ENCODE results near the gene R3HDM4. TPM values are rescaled to one million over a fixed set of nuclear protein-coding genes. Genes with fewer than 3 reads are reported as not detected.

The R3HDM4 gene
- total and polyA plus RNA-seq, 2 donors from 2014 or later: 47.4 to 71.4 TPM

DNA sequence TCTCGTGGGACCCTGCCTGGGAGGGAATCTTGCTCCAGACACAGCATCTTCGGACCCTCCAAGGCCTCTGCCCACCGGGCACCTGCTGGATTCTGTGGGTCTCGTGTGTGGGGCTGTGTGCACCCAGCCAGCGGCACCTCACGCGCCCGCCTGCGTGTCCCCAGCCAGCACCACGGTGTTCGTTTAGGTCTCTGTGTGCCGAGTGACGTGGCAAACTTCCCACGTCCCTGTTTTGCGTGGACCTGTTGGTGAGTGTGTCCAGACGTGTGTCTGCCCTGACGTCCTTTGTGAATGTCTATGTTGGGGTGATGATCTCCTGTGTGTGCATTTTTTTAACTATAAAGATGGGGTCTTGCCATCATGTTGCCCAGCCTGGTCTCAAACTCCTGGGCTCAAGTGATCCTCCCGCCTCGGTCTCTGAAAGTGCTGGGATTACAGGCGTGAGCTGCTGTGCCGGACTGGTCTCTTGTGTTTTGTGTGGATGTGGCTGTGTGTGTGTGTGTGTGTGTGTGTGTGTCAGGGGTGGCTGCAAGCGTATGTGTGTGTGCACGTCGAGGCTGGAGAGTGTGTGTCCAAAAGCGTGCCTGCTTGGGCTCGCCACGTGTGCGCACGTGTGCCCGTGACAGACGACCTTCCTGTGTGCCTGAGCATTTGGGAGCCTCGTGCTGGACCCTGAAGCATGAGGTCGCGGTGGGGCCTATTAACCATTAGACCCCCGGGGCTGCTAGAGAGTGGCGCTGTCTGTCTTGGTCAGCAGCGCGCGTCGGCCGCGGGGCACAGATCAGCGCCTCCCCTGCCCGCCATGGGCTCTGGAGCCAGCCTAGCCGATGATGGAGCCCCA, 28.5 kb upstream of the R3HDM4 start:
- DNase-seq: peak in 1 of 5 donors; percentile 81
- peak overlapping the region; percentile 75 to 78 for H3K27ac ChIP-seq (ENCODE audit: low read depth in 2 of 2, low read length in 2 of 2)
- no peak for TF ChIP-seq CTCF (IDR thresholded peaks at IDR 0.05; ENCODE audit: borderline replicate concordance, extremely low read depth, insufficient read depth)
- peak overlapping the region in 1 of 3 donors; percentile 43 for H3K4me3 ChIP-seq (ENCODE audit: low read length in 3 of 3)
- H3K4me1 ChIP-seq (ENCODE audit: control insufficient read depth in 2 of 3, insufficient read depth in 2 of 3, low read depth in 1 of 3, low read length in 3 of 3): peaks cover 0 to 48% (median 9%) of the 10 kb centered on the region in 3 donors
- H3K9ac ChIP-seq (ENCODE audit: low read length in 3 of 3): peak overlapping the region in 1 of 3 donors; percentile 46
- intact Hi-C loops (cut with DNase I): no loop called here
- no peaks in the 10 kb centered on the region for H3K27me3 ChIP-seq (ENCODE audit: control insufficient read depth, insufficient read depth, low read length)
- H3K36me3 ChIP-seq (ENCODE audit: control insufficient read depth in 2 of 3, insufficient read depth in 3 of 3, low read length in 3 of 3): peaks cover 0 to 2% (median 0%) of the 10 kb centered on the region in 3 donors
- no peak for FAIRE-seq
- H3K9me3 ChIP-seq (ENCODE audit: control insufficient read depth in 2 of 3, insufficient read depth in 1 of 3, low read length in 3 of 3): no peaks in the 10 kb centered on the region

DNA sequence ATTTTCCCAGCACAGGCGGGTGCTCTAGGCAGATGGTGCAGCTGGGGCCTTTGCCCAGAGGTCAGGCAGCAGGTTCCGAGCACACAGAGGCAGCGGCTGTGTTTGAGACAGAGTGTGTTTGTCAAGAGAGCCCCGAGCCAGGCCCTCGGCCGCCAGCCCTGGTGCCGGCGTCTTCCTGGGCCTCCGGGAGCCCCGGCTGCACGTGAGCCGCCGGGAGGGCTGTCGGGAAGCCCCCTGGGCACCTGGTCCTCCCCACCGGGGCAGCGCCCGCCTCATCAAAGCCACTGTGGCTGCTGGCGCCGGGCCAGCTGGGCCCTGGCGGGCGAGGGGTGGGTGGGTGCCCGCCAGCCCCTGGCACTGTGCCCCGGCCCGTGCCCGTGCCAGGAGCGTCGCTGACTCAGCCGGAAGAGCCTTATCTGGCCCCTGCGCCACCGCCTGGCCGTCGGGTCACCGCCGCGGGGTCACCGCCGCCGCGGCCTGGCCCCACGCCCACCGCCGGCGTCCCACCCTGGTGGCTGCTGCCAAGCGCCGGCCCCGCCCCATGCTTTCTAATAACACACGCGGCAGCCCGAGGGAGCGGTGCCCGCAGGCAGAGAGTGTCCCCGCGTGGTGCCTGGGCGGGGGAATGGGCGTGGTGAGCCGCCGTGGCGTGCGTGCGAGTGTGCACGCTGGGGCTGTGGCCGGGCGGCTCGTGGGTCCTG, 27.7 kb upstream of the R3HDM4 start:
- TF ChIP-seq CTCF (IDR thresholded peaks at IDR 0.05; ENCODE audit: borderline replicate concordance, extremely low read depth, insufficient read depth): no peak
- peak in 1 of 5 donors; percentile 95 for DNase-seq
- Histone ChIP-seq H3K9ac (ENCODE audit: low read length in 3 of 3) (peak overlapping the region in 1 of 3 donors; percentile 46), H3K27me3 (ENCODE audit: control insufficient read depth, insufficient read depth, low read length) (no peaks in the 10 kb centered on the region), H3K4me3 (ENCODE audit: low read length in 3 of 3) (peak overlapping the region in 1 of 3 donors; percentile 43), H3K27ac (ENCODE audit: low read depth in 2 of 2, low read length in 2 of 2) (peak overlapping the region; percentile 72 to 78), H3K4me1 (ENCODE audit: control insufficient read depth in 2 of 3, insufficient read depth in 2 of 3, low read depth in 1 of 3, low read length in 3 of 3) (peaks cover 0 to 47% (median 9%) of the 10 kb centered on the region in 3 donors), H3K36me3 (ENCODE audit: control insufficient read depth in 2 of 3, insufficient read depth in 3 of 3, low read length in 3 of 3) (peaks cover 0 to 2% (median 0%) of the 10 kb centered on the region in 3 donors), H3K9me3 (ENCODE audit: control insufficient read depth in 2 of 3, insufficient read depth in 1 of 3, low read length in 3 of 3) (no peaks in the 10 kb centered on the region)
- no peak for FAIRE-seq
- intact Hi-C loops (cut with DNase I): no loop called here

DNA sequence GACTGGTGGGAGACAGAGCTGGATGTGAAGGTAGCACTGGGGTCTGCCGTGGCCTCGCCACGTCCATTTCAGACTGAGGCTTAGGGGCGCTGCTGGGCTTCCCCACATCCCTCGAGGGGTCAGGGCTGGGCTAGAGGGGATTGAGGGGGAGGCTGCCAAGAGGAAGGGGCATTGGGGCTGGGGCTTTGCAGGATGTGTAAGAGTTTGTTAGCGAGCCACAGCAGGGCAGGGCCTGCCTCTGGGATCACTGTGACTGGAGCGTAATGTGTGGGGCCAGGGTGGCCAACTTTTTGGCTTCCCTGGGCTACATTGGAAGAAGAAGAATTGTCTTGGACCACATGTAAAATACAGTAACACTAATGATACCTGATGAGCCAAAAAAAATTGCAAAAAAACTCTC, 26.9 kb upstream of the R3HDM4 start:
- Histone ChIP-seq H3K9ac (ENCODE audit: low read length in 3 of 3) (peak overlapping the region in 1 of 3 donors; percentile 34), H3K4me1 (ENCODE audit: control insufficient read depth in 2 of 3, insufficient read depth in 2 of 3, low read depth in 1 of 3, low read length in 3 of 3) (peaks cover 0 to 43% (median 9%) of the 10 kb centered on the region in 3 donors), H3K9me3 (ENCODE audit: control insufficient read depth in 2 of 3, insufficient read depth in 1 of 3, low read length in 3 of 3) (no peaks in the 10 kb centered on the region), H3K27ac (ENCODE audit: low read depth in 2 of 2, low read length in 2 of 2) (peak overlapping the region; percentile 72 to 78), H3K27me3 (ENCODE audit: control insufficient read depth, insufficient read depth, low read length) (no peaks in the 10 kb centered on the region), H3K36me3 (ENCODE audit: control insufficient read depth in 2 of 3, insufficient read depth in 3 of 3, low read length in 3 of 3) (peaks cover 0 to 2% (median 0%) of the 10 kb centered on the region in 3 donors), H3K4me3 (ENCODE audit: low read length in 3 of 3) (no peak overlapping the region)
- DNase-seq (no peak), FAIRE-seq (no peak)
- intact Hi-C loops (cut with DNase I): no loop called here
- no peak for TF ChIP-seq CTCF (IDR thresholded peaks at IDR 0.05; ENCODE audit: borderline replicate concordance, extremely low read depth, insufficient read depth)
